SK-N-SH (cell line): ENCODE data around the gene DHX35. TPM values are rescaled to one million over a fixed set of nuclear protein-coding genes. Genes with fewer than 3 reads are reported as not detected.

Experiments
- CTCF ChIA-PET: fragments of 300-600, 350-600 bp; formaldehyde crosslinking; extraction: SDS; loops from one replicate; lab custom pipeline; 2021; lab: Yijun Ruan, JAX
- POLR2A ChIA-PET: fragments of 350-600 bp; sonication (Branson Sonifier 250); formaldehyde crosslinking; extraction: SDS; loops from one replicate; lab custom pipeline; 2020; ENCODE audit warnings: antibody characterized with exemption, inconsistent platforms; lab: Yijun Ruan, JAX
- DNase-seq: peaks from one replicate; pipeline ENCODE4 v3.0.0; 2012
- H2AFZ ChIP-seq: fragments of 200-600 bp; sonication (generic); 2 replicates; pipeline ENCODE4 v1.8.1; 2016; ENCODE audit warnings: antibody characterized with exemption, mild to moderate bottlenecking, low read depth
- H3F3A ChIP-seq: fragments of 200-600 bp; sonication (generic); replicated peaks from 2 replicates; pipeline ENCODE3; 2016; ENCODE audit warnings: antibody characterized with exemption, mild to moderate bottlenecking; ENCODE audit not compliant: insufficient read depth
- H3K27ac ChIP-seq, 2 experiments: fragments of 200-500 bp in 1 of 2; fragments of 200-600 bp in 1 of 2; sonication (Bioruptor generic) in 1 of 2; sonication (generic), shearing (Covaris generic) in 1 of 2; 2 replicates each; pipeline versions ENCODE4 v1.5.1 to v1.6.1; 2014 to 2016; ENCODE audit warnings: low read depth in 2 of 2, inconsistent platforms in 1 of 2, low read length in 1 of 2, mild to moderate bottlenecking in 1 of 2, mixed read lengths in 1 of 2
- H3K27me3 ChIP-seq: fragments of 200-600 bp; sonication (generic), shearing (Covaris generic); 2 replicates; pipeline ENCODE4 v1.6.1; 2016; ENCODE audit warnings: mixed run types; ENCODE audit not compliant: insufficient read depth
- H3K36me3 ChIP-seq, 2 experiments: fragments of 200-500 bp in 1 of 2; fragments of 200-600 bp in 1 of 2; sonication (Bioruptor generic) in 1 of 2; sonication (generic) in 1 of 2; replicated peaks in 1 of 2; 2 replicates each; pipeline versions ENCODE3 to v1.5.1; 2014 to 2016; ENCODE audit warnings: low read length in 1 of 2, mild to moderate bottlenecking in 1 of 2; ENCODE audit not compliant: insufficient read depth in 2 of 2, control insufficient read depth in 1 of 2
- H3K4me1 ChIP-seq, 2 experiments: fragments of 200-500 bp in 1 of 2; fragments of 200-600 bp in 1 of 2; sonication (Bioruptor generic) in 1 of 2; sonication (generic), shearing (Covaris generic) in 1 of 2; 2 replicates each; pipeline versions ENCODE4 v1.5.1 to v1.6.1; 2014 to 2016; ENCODE audit warnings: low read depth in 1 of 2, low read length in 1 of 2, mixed run types in 1 of 2; ENCODE audit not compliant: insufficient read depth in 2 of 2, control insufficient read depth in 1 of 2
- H3K4me2 ChIP-seq: fragments of 200-600 bp; sonication (generic), shearing (Covaris generic); 2 replicates; pipeline ENCODE4 v1.6.1; 2017; ENCODE audit warnings: mixed run types
- H3K4me3 ChIP-seq, 2 experiments: fragments of 200-500 bp in 1 of 2; fragments of 200-600 bp in 1 of 2; sonication (Bioruptor generic) in 1 of 2; sonication (generic), shearing (Covaris generic) in 1 of 2; 2 replicates each; pipeline versions ENCODE4 v1.5.1 to v1.8.1; 2014 to 2016; ENCODE audit warnings: low read depth in 2 of 2, inconsistent platforms in 1 of 2, low read length in 1 of 2, mild to moderate bottlenecking in 1 of 2, mixed read lengths in 1 of 2, moderate library complexity in 1 of 2
- H3K79me2 ChIP-seq: fragments of 200-600 bp; sonication (generic); 2 replicates; pipeline ENCODE4 v1.8.1; 2017; ENCODE audit warnings: mild to moderate bottlenecking; ENCODE audit not compliant: insufficient read depth
- H3K9ac ChIP-seq: fragments of 200-600 bp; sonication (generic); 2 replicates; pipeline ENCODE4 v1.6.1; 2017; ENCODE audit warnings: mixed run types
- H3K9me2 ChIP-seq: fragments of 200-600 bp; sonication (generic); 2 replicates; pipeline ENCODE4 v1.6.1; 2017; ENCODE audit warnings: mixed run types
- H3K9me3 ChIP-seq: fragments of 200-600 bp; sonication (generic); 2 replicates; pipeline ENCODE4 v1.6.1; 2017; ENCODE audit warnings: mixed run types, mild to moderate bottlenecking, moderate library complexity
- H4K20me1 ChIP-seq: fragments of 200-600 bp; sonication (generic); 2 replicates; pipeline ENCODE4 v1.6.1; 2017; ENCODE audit warnings: mild to moderate bottlenecking, mixed run types; ENCODE audit not compliant: insufficient read depth
- ELF1 ChIP-seq: IDR thresholded peaks from 2 replicates; pipeline ENCODE4 v1.4.0; 2012
- EP300 ChIP-seq, 2 experiments: IDR thresholded peaks; 2 replicates each; pipeline versions ENCODE4 v1.4.0 to v1.6.1; 2012; ENCODE audit warnings: borderline replicate concordance in 1 of 2, low read depth in 1 of 2, low read length in 1 of 2
- EZH2phosphoT487 ChIP-seq: fragments of 200-600 bp; sonication (generic); IDR thresholded peaks from 2 replicates; pipeline ENCODE4 v1.6.1; 2017; ENCODE audit warnings: low read depth, mixed run types, mild to moderate bottlenecking, antibody characterized with exemption, moderate library complexity, borderline replicate concordance
- GABPA ChIP-seq: IDR thresholded peaks from 2 replicates; pipeline ENCODE4 v1.4.0; 2012; ENCODE audit warnings: low read depth, mild to moderate bottlenecking
- RAD21 ChIP-seq: IDR thresholded peaks from 2 replicates; pipeline ENCODE4 v1.6.1; 2012; ENCODE audit warnings: mild to moderate bottlenecking, low read length
- REST ChIP-seq: IDR thresholded peaks from 2 replicates; pipeline ENCODE4 v1.6.1; 2012; ENCODE audit warnings: mild to moderate bottlenecking, low read depth, low read length, moderate library complexity
- SIN3A ChIP-seq: IDR thresholded peaks from 2 replicates; pipeline ENCODE4 v1.6.1; 2012; ENCODE audit warnings: low read depth, mild to moderate bottlenecking, low read length, moderate library complexity, borderline replicate concordance
- SMC3 ChIP-seq: IDR thresholded peaks from 2 replicates; pipeline ENCODE4 v1.6.1; 2012; ENCODE audit warnings: low read depth, low read length, improper control_type of control experiment
- TCF12 ChIP-seq: IDR thresholded peaks from 2 replicates; pipeline ENCODE4 v1.4.0; 2012
- YY1 ChIP-seq: IDR thresholded peaks from 2 replicates; pipeline ENCODE4 v1.4.0; 2012; ENCODE audit warnings: low read depth, mild to moderate bottlenecking
- polyA plus RNA-seq, 3 experiments: library from polyadenylated mRNA; depleted of rRNA; stranded (reverse); fragments of >200 nt; gene quantifications; 2 replicates each; pipeline ENCODE4 v1.2.3, GENCODE V29; 2012
- TF ChIP-seq, protein P1 (sequence below): IDR thresholded peaks from 2 replicates; pipeline ENCODE4; 2012
- TF ChIP-seq, protein P2 (sequence below): IDR thresholded peaks from 2 replicates; pipeline ENCODE4 v1.4.0; 2012; ENCODE audit warnings: low read depth
- TF ChIP-seq, protein P3 (sequence below): fragments of 200-600 bp; sonication (generic); IDR thresholded peaks from 2 replicates; pipeline ENCODE4 v1.6.1; 2017; ENCODE audit warnings: antibody characterized with exemption, mild to moderate bottlenecking, moderate library complexity

The DHX35 gene
- polyA plus RNA-seq, 1 of the 3 experiments (the other 2 are of a cell fraction): 17.1 TPM

- ChIA-PET CTCF (interaction anchor here (0.8 to 1.6 kb wide), 4 partner anchors 11 to 75 kb away, joined by 3 to 5 read pairs (median 4); no protein-coding TSS in a partner anchor), POLR2A (interaction anchor here (1.3 kb wide), 1 partner anchor 11 kb away, joined by 4 read pairs; the partner anchor contains the start of gene DHX35)
- Histone ChIP-seq H4K20me1 (no peaks in the 10 kb centered on the region), H3K9me3 (no peaks in the 10 kb centered on the region), H3K27ac (peak overlapping the region in 1 of 2 experiments; percentile 47; a peak in 1 of 4 replicates), H3K9ac (no peak overlapping the region), H2AFZ (no peak overlapping the region), H3K9me2 (no peaks in the 10 kb centered on the region), H3K36me3 (peaks cover 12 to 29% of the 10 kb centered on the region in 2 experiments), H3K27me3 (no peaks in the 10 kb centered on the region), H3F3A (peaks cover 11% of the 10 kb centered on the region), H3K4me1 (peaks cover 0 to 24% of the 10 kb centered on the region in 2 experiments; a peak in 1 of 4 replicates), H3K79me2 (peaks cover 38% of the 10 kb centered on the region), H3K4me2 (0 out of 2 replicates have a peak overlapping the region, but pooled peaks have one; percentile 3), H3K4me3 (no peak overlapping the region)
- no peak for DNase-seq
- TF ChIP-seq ELF1: no peak
- TF ChIP-seq, protein P1, sequence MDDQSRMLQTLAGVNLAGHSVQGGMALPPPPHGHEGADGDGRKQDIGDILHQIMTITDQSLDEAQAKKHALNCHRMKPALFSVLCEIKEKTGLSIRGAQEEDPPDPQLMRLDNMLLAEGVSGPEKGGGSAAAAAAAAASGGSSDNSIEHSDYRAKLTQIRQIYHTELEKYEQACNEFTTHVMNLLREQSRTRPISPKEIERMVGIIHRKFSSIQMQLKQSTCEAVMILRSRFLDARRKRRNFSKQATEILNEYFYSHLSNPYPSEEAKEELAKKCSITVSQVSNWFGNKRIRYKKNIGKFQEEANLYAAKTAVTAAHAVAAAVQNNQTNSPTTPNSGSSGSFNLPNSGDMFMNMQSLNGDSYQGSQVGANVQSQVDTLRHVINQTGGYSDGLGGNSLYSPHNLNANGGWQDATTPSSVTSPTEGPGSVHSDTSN: no peak
- no peak for TF ChIP-seq EZH2phosphoT487
- TF ChIP-seq, protein P2, sequence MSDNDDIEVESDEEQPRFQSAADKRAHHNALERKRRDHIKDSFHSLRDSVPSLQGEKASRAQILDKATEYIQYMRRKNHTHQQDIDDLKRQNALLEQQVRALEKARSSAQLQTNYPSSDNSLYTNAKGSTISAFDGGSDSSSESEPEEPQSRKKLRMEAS: no peak
- no peak for TF ChIP-seq REST
- no peak for TF ChIP-seq RAD21
- TF ChIP-seq TCF12: no peak
- no peak for TF ChIP-seq SMC3
- no peak for TF ChIP-seq SIN3A
- TF ChIP-seq EP300 (IDR thresholded peaks at IDR 0.05; ENCODE audit: borderline replicate concordance in 1 of 2, low read depth in 1 of 2, low read length in 1 of 2): no peak
- TF ChIP-seq, protein P3, sequence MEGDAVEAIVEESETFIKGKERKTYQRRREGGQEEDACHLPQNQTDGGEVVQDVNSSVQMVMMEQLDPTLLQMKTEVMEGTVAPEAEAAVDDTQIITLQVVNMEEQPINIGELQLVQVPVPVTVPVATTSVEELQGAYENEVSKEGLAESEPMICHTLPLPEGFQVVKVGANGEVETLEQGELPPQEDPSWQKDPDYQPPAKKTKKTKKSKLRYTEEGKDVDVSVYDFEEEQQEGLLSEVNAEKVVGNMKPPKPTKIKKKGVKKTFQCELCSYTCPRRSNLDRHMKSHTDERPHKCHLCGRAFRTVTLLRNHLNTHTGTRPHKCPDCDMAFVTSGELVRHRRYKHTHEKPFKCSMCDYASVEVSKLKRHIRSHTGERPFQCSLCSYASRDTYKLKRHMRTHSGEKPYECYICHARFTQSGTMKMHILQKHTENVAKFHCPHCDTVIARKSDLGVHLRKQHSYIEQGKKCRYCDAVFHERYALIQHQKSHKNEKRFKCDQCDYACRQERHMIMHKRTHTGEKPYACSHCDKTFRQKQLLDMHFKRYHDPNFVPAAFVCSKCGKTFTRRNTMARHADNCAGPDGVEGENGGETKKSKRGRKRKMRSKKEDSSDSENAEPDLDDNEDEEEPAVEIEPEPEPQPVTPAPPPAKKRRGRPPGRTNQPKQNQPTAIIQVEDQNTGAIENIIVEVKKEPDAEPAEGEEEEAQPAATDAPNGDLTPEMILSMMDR: no peak
- TF ChIP-seq YY1: no peak
- no peak for TF ChIP-seq GABPA
Measured at GRCh38 chr20:38973107-38973506, 11.0 kb downstream of the DHX35 start.
